Calu3 (cell line): ENCODE results near the gene FTO. TPM values are rescaled to one million over a fixed set of nuclear protein-coding genes. Genes with fewer than 3 reads are reported as not detected.

Experiments used
- BruUV-seq: library from RNA; stranded (reverse); fragments of 400-500 nt; replicated peaks from 2 replicates; lab custom pipeline; 2021; lab: Mats Ljungman, UMichigan
- CTCF ChIA-PET: fragments of 300-600 bp; sonication (Branson Sonifier 250); formaldehyde crosslinking; loops from one replicate; lab custom pipeline; 2022; ENCODE audit warnings: antibody characterized with exemption; lab: Charles Lee
- DNase-seq: peaks from one replicate; pipeline ENCODE4 v3.0.0; 2022
- H3K27ac Mint-ChIP-seq: one replicate; pipeline ENCODE4 v1.8.0; 2022; ENCODE audit warnings: mixed read lengths; ENCODE audit not compliant: unreplicated experiment
- H3K27me3 Mint-ChIP-seq: one replicate; pipeline ENCODE4 v1.8.0; 2022; ENCODE audit warnings: mixed read lengths; ENCODE audit not compliant: unreplicated experiment
- H3K36me3 Mint-ChIP-seq: one replicate; pipeline ENCODE4 v1.8.0; 2022; ENCODE audit warnings: mild to moderate bottlenecking, moderate library complexity, mixed read lengths; ENCODE audit not compliant: insufficient read depth, unreplicated experiment
- H3K4me1 Mint-ChIP-seq: one replicate; pipeline ENCODE4 v1.8.0; 2022; ENCODE audit warnings: mild to moderate bottlenecking, low read depth, mixed read lengths; ENCODE audit not compliant: unreplicated experiment
- H3K4me3 Mint-ChIP-seq: one replicate; pipeline ENCODE4 v1.8.0; 2022; ENCODE audit warnings: mild to moderate bottlenecking, low read depth, moderate library complexity, mixed read lengths; ENCODE audit not compliant: unreplicated experiment
- H3K9me3 Mint-ChIP-seq: one replicate; pipeline ENCODE4 v1.8.0; 2022; ENCODE audit warnings: low read depth, mixed read lengths; ENCODE audit not compliant: unreplicated experiment
- CTCF ChIP-seq: fragments of 200-600 bp; IDR thresholded peaks from one replicate; pipeline ENCODE4 v1.8.0; 2022; ENCODE audit warnings: antibody characterized with exemption; ENCODE audit not compliant: unreplicated experiment
- intact Hi-C: fragments of 100-400 bp; cut with micrococcal nuclease; formaldehyde crosslinking; loops from one replicate; pipeline ENCODE4 v1.10.0; 2022; ENCODE audit not compliant: unreplicated experiment
- total RNA-seq: library from RNA; stranded (reverse); gene quantifications from 2 replicates; pipeline ENCODE4 v1.2.3, GENCODE V29; 2022

FTO gene
- total RNA-seq, 1 experiment from 2014 or later: 68.9 TPM

GRCh38 chr16:53792161-53792951, 88.4 kb downstream of the FTO start:
- CTCF ChIA-PET: no interaction called here
- H3K27me3 Mint-ChIP-seq: no peaks in the 10 kb centered on the region
- intact Hi-C loops: no loop called here
- no peaks in the 10 kb centered on the region for H3K4me1 Mint-ChIP-seq
- H3K9me3 Mint-ChIP-seq: no peaks in the 10 kb centered on the region
- no TSS peak for BruUV-seq
- no peak overlapping the region for H3K4me3 Mint-ChIP-seq
- no peaks in the 10 kb centered on the region for H3K36me3 Mint-ChIP-seq
- no peak overlapping the region for H3K27ac Mint-ChIP-seq
- DNase-seq: no peak
- no peak for TF ChIP-seq CTCF

- H3K4me1 Mint-ChIP-seq: peaks cover 25% of the 10 kb centered on the region
- H3K4me3 Mint-ChIP-seq: no peak overlapping the region
- no peaks in the 10 kb centered on the region for H3K36me3 Mint-ChIP-seq
- no peaks in the 10 kb centered on the region for H3K27me3 Mint-ChIP-seq
- H3K9me3 Mint-ChIP-seq: no peaks in the 10 kb centered on the region
- no peak for TF ChIP-seq CTCF
- no peak overlapping the region for H3K27ac Mint-ChIP-seq
- intact Hi-C loops: no loop called here
- CTCF ChIA-PET: no interaction called here
- no peak for DNase-seq
- no TSS peak for BruUV-seq
These were observed 99.5 kb downstream of the FTO start for GRCh38 chr16:53803451-53803850.

GRCh38 chr16:53803998-53804397, 100.0 kb downstream of the FTO start:
- Mint-ChIP-seq H3K27ac (no peak overlapping the region), H3K36me3 (no peaks in the 10 kb centered on the region), H3K9me3 (no peaks in the 10 kb centered on the region), H3K27me3 (no peaks in the 10 kb centered on the region), H3K4me3 (no peak overlapping the region), H3K4me1 (peaks cover 26% of the 10 kb centered on the region)
- CTCF ChIA-PET: no interaction called here
- BruUV-seq: no TSS peak
- intact Hi-C loops: no loop called here
- no peak for DNase-seq
- TF ChIP-seq CTCF: no peak

GRCh38 chr16:53804467-53804866, 100.5 kb downstream of the FTO start:
- DNase-seq: no peak
- CTCF ChIA-PET: no interaction called here
- no TSS peak for BruUV-seq
- Mint-ChIP-seq H3K4me3 (no peak overlapping the region), H3K4me1 (peaks cover 31% of the 10 kb centered on the region), H3K36me3 (no peaks in the 10 kb centered on the region), H3K27ac (no peak overlapping the region), H3K27me3 (no peaks in the 10 kb centered on the region), H3K9me3 (no peaks in the 10 kb centered on the region)
- intact Hi-C loops: no loop called here
- TF ChIP-seq CTCF: no peak
